MM.1S (cell line): ENCODE measurements around the gene NFATC1.

Experiments
- DNase-seq: peaks from one replicate; pipeline ENCODE4 v3.0.0-alpha.2; 2015
- H2AFZ ChIP-seq: fragments of 300-600 bp; sonication (generic); 2 replicates; pipeline ENCODE4 v1.6.0; 2016; ENCODE audit warnings: antibody characterized with exemption, low read length
- H3F3A ChIP-seq: fragments of 300-600 bp; sonication (generic); 2 replicates; pipeline ENCODE4 v1.6.1; 2016; ENCODE audit warnings: mild to moderate bottlenecking, antibody characterized with exemption, low read length, moderate library complexity, mixed read lengths; ENCODE audit not compliant: insufficient read depth
- H3K27ac ChIP-seq: fragments of 300-600 bp; sonication (generic); 2 replicates; pipeline ENCODE4 v1.5.1; 2016; ENCODE audit warnings: mild to moderate bottlenecking, low read length
- H3K27me3 ChIP-seq: fragments of 300-600 bp; sonication (generic); replicated peaks from 2 replicates; pipeline ENCODE4 v1.6.0; 2016; ENCODE audit warnings: low read length; ENCODE audit not compliant: insufficient read depth
- H3K36me3 ChIP-seq: fragments of 300-600 bp; sonication (generic); replicated peaks from 2 replicates; pipeline ENCODE4 v1.6.1; 2016; ENCODE audit warnings: mild to moderate bottlenecking, low read length, mixed read lengths; ENCODE audit not compliant: insufficient read depth
- H3K4me1 ChIP-seq: fragments of 300-600 bp; sonication (generic); 2 replicates; pipeline ENCODE4 v1.6.1; 2016; ENCODE audit warnings: low read length, mixed read lengths
- H3K4me2 ChIP-seq: fragments of 300-600 bp; sonication (generic); 2 replicates; pipeline ENCODE4 v1.6.0; 2016; ENCODE audit warnings: low read depth, low read length
- H3K4me3 ChIP-seq: fragments of 300-600 bp; sonication (generic); 2 replicates; pipeline ENCODE4 v1.5.1; 2016; ENCODE audit warnings: low read length, mixed read lengths
- H3K79me2 ChIP-seq: fragments of 300-600 bp; sonication (generic); 2 replicates; pipeline ENCODE4 v1.6.1; 2016; ENCODE audit warnings: mixed run types, low read length, mixed read lengths
- H3K9ac ChIP-seq: fragments of 300-600 bp; sonication (generic); 2 replicates; pipeline ENCODE4 v1.6.1; 2016; ENCODE audit warnings: low read length, mixed read lengths
- H3K9me2 ChIP-seq: fragments of 300-600 bp; sonication (generic); replicated peaks from 2 replicates; pipeline ENCODE4 v1.6.1; 2016; ENCODE audit warnings: mild to moderate bottlenecking, low read length, mixed read lengths; ENCODE audit not compliant: insufficient read depth
- H3K9me3 ChIP-seq: fragments of 300-600 bp; sonication (generic); replicated peaks from 2 replicates; pipeline ENCODE4 v1.6.1; 2016; ENCODE audit warnings: mild to moderate bottlenecking, low read length, mixed read lengths; ENCODE audit not compliant: insufficient read depth
- H4K20me1 ChIP-seq: fragments of 300-600 bp; sonication (generic); 2 replicates; pipeline ENCODE4 v1.6.1; 2016; ENCODE audit warnings: mild to moderate bottlenecking, low read length, moderate library complexity, mixed read lengths; ENCODE audit not compliant: insufficient read depth
- EZH2 ChIP-seq: fragments of 300-600 bp; sonication (generic); optimal IDR thresholded peaks from 2 replicates; pipeline ENCODE3; 2017; ENCODE audit warnings: low read depth, mild to moderate bottlenecking, antibody characterized with exemption, low read length, mixed read lengths
- EZH2phosphoT487 ChIP-seq: fragments of 300-600 bp; sonication (generic); IDR thresholded peaks from 2 replicates; pipeline ENCODE4 v1.6.1; 2018; ENCODE audit warnings: antibody characterized with exemption, low read length
- TF ChIP-seq, protein P1 (sequence below): fragments of 300-600 bp; sonication (generic); IDR thresholded peaks from 2 replicates; pipeline ENCODE4 v1.5.1; 2016; ENCODE audit warnings: antibody characterized with exemption, low read length, mixed read lengths

NFATC1 gene

DNA sequence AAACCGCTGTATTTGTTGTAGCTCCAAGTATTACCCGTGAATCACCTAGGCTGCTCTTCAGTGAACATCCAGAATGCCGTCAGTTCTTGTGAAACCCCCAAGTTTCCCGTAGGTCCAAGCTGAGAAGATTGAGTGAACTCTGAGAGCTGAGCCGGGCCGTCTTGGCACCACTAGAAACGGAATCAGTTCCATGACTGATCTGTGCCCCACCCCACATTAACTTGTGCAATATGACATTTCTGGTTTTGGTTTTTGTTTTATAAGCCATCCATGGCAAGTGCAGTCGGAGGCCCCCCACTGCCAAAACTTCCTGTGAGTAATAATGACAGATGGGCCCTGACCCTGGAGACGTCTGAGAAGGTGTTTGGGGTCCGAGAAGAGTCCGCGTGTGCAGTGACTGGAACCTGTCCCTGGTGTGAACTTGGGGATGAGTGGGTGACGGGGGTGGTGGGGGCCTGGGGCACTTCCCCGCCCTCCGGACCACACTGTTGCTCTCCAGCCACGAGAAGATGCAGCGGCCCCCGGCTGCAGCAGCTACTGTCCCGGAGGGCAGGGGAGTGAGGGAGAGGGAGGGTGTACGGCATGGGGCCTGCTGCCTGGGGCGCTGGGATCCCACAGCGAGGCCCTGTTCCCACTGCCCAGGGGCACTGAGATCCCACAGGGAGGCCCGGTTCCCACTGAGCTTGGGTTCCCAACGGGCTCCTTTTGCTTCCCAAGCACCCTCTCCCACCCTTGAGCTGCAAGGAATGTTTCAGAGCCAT is 26.5 kb downstream of the NFATC1 start:
- Histone ChIP-seq H3K4me3 (no peak overlapping the region), H3K27me3 (no peaks in the 10 kb centered on the region), H2AFZ (no peak overlapping the region), H3K27ac (no peak overlapping the region), H4K20me1 (no peaks in the 10 kb centered on the region), H3K4me1 (no peaks in the 10 kb centered on the region), H3K4me2 (no peak overlapping the region), H3K9me3 (no peaks in the 10 kb centered on the region), H3F3A (no peaks in the 10 kb centered on the region), H3K79me2 (no peaks in the 10 kb centered on the region), H3K36me3 (no peaks in the 10 kb centered on the region), H3K9me2 (no peaks in the 10 kb centered on the region), H3K9ac (no peak overlapping the region)
- no peak for DNase-seq
- TF ChIP-seq, protein P1, sequence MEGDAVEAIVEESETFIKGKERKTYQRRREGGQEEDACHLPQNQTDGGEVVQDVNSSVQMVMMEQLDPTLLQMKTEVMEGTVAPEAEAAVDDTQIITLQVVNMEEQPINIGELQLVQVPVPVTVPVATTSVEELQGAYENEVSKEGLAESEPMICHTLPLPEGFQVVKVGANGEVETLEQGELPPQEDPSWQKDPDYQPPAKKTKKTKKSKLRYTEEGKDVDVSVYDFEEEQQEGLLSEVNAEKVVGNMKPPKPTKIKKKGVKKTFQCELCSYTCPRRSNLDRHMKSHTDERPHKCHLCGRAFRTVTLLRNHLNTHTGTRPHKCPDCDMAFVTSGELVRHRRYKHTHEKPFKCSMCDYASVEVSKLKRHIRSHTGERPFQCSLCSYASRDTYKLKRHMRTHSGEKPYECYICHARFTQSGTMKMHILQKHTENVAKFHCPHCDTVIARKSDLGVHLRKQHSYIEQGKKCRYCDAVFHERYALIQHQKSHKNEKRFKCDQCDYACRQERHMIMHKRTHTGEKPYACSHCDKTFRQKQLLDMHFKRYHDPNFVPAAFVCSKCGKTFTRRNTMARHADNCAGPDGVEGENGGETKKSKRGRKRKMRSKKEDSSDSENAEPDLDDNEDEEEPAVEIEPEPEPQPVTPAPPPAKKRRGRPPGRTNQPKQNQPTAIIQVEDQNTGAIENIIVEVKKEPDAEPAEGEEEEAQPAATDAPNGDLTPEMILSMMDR: no peak
- no peak for TF ChIP-seq EZH2
- no peak for TF ChIP-seq EZH2phosphoT487

DNA sequence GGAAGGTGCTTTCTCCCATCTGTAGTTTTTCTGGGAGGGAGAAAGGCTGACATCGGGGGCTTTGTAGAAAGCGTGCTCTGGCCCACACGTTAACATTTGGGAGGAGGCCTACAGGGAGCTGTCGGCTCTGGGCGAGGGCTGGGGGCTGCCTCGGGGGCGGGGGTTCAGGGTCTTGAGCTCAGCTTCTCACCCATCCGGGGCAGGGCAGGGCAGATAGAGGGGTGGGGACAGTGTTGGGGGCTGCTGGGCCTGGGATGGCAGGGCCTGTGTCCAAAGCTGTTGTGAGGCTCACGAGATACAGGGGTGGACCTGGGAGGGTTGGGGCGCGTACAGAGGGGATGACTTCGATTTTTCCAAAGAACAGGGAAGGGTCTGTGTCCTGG is 27.0 kb downstream of the NFATC1 start:
- no peak for DNase-seq
- no peaks in the 10 kb centered on the region for H3K27me3 ChIP-seq
- no peaks in the 10 kb centered on the region for H4K20me1 ChIP-seq
- H3K79me2 ChIP-seq: no peaks in the 10 kb centered on the region
- no peaks in the 10 kb centered on the region for H3K36me3 ChIP-seq
- no peak overlapping the region for H3K4me3 ChIP-seq
- H3K9me2 ChIP-seq: no peaks in the 10 kb centered on the region
- TF ChIP-seq EZH2phosphoT487 (no peak), EZH2 (no peak)
- TF ChIP-seq, protein P1: no peak
- no peak overlapping the region for H3K9ac ChIP-seq
- no peaks in the 10 kb centered on the region for H3K9me3 ChIP-seq
- H2AFZ ChIP-seq: no peak overlapping the region
- H3K4me1 ChIP-seq: no peaks in the 10 kb centered on the region
- no peak overlapping the region for H3K4me2 ChIP-seq
- H3K27ac ChIP-seq: no peak overlapping the region
- no peaks in the 10 kb centered on the region for H3F3A ChIP-seq

DNA sequence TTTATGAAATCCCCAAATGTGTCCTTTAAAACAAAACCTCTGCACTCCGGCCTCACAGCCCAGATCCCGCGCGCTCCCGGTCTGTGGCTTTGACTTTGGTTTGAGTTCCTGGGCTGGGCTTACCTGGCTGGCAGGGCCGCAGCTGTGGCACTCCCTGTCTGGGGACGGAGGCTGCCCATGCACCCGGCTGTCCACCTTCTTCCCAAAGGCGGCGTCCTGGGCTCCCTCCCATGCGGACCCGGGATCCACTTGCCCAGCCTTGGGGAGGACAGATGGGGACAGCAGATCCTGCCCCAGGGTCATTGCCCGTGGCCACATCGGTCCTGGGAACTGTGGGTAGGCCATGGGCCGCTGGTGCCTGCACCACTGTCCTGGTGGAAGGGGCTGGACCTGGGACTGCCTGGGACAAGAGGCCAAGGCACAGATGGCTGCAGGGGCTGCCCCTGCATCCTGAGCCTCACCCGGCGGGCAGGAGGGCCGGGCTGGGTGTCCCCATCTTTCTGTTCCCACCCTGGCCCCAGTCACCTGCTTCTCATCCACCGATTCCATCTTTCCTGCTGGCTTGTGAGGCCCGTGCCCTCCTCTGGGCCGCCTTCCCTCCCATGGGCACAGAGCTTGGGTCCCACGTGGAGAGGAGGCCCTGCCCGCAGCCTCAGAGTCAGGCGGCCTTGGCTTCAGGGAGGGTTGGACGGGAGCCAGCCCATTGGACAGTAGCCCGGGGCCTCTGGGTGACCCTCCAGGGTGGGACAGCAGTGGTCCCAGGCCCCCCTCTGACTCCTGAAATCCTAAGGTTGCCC is 27.7 kb downstream of the NFATC1 start:
- Histone ChIP-seq H3K79me2 (no peaks in the 10 kb centered on the region), H3K27ac (no peak overlapping the region), H3K9ac (no peak overlapping the region), H3K9me2 (no peaks in the 10 kb centered on the region), H3K27me3 (no peaks in the 10 kb centered on the region), H3K36me3 (no peaks in the 10 kb centered on the region), H3K9me3 (no peaks in the 10 kb centered on the region), H3K4me3 (no peak overlapping the region), H4K20me1 (no peaks in the 10 kb centered on the region), H3K4me1 (no peaks in the 10 kb centered on the region), H3F3A (no peaks in the 10 kb centered on the region), H3K4me2 (no peak overlapping the region), H2AFZ (no peak overlapping the region)
- TF ChIP-seq, protein P1: no peak
- TF ChIP-seq EZH2 (no peak), EZH2phosphoT487 (no peak)
- DNase-seq: no peak
